Right lobe of liver (tissue), 4 donors: ENCODE measurements around the gene PSKH1.

ENCODE experiments used
- CTCF ChIP-seq, 4 donors: fragments of 200-600 bp in 3 of 4; fragments of 450-650 bp in 1 of 4; IDR thresholded peaks; one replicate each; pipeline versions ENCODE4 v1.5.1 to v1.8.0; 2016 to 2022; ENCODE audit warnings: antibody characterized with exemption in 4 of 4, mild to moderate bottlenecking in 2 of 4
- POLR2A ChIP-seq: fragments of 450-650 bp; IDR thresholded peaks from one replicate; pipeline ENCODE4 v1.6.1; 2017; ENCODE audit warnings: antibody characterized with exemption, mild to moderate bottlenecking
- donor health status: DM: no; HTN: no; CAD: no.
- donor health status: DM: no; HTN: no; CAD: no.
- donor health status: DM: no; HTN: yes; CAD: no.

GRCh38 chr16:67919622-67920221, 26.7 kb downstream of the PSKH1 start:
- TF ChIP-seq CTCF (IDR thresholded peaks at IDR 0.05) (peak in 1 of 4 donors; percentile 8), POLR2A (no peak)
